ENCODE measurements around the gene ALK. TPM values are rescaled to one million over a fixed set of nuclear protein-coding genes. Genes with fewer than 3 reads are reported as not detected.

The ALK gene
- total and polyA plus RNA-seq, 2 experiments from 2014 or later, result 0.35 TPM; not detected in 1

DNA sequence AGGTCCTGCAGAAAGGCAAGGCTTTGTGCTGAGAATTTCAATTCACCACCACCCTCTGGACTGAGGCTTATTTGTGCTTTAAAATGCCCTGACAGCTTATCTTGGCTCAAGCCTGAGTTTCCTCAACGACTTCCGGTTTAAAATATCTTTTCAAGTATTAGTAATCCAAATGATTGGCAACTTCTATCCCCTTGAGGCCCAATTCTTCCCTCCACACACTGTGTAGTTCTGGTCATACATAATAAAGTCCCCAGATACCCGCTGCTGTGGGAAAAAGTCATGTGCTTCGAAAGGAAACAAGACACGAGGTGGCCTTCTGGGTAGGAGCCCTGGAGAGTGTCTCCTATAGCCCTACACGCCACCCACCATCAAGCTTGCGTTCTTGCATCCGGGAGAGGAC is 393.4 kb downstream of the ALK start (continued):
- TF ChIP-seq, protein P1, sequence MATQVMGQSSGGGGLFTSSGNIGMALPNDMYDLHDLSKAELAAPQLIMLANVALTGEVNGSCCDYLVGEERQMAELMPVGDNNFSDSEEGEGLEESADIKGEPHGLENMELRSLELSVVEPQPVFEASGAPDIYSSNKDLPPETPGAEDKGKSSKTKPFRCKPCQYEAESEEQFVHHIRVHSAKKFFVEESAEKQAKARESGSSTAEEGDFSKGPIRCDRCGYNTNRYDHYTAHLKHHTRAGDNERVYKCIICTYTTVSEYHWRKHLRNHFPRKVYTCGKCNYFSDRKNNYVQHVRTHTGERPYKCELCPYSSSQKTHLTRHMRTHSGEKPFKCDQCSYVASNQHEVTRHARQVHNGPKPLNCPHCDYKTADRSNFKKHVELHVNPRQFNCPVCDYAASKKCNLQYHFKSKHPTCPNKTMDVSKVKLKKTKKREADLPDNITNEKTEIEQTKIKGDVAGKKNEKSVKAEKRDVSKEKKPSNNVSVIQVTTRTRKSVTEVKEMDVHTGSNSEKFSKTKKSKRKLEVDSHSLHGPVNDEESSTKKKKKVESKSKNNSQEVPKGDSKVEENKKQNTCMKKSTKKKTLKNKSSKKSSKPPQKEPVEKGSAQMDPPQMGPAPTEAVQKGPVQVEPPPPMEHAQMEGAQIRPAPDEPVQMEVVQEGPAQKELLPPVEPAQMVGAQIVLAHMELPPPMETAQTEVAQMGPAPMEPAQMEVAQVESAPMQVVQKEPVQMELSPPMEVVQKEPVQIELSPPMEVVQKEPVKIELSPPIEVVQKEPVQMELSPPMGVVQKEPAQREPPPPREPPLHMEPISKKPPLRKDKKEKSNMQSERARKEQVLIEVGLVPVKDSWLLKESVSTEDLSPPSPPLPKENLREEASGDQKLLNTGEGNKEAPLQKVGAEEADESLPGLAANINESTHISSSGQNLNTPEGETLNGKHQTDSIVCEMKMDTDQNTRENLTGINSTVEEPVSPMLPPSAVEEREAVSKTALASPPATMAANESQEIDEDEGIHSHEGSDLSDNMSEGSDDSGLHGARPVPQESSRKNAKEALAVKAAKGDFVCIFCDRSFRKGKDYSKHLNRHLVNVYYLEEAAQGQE (IDR thresholded peaks at IDR 0.05; ENCODE audit: unreplicated experiment), result no peak

DNA sequence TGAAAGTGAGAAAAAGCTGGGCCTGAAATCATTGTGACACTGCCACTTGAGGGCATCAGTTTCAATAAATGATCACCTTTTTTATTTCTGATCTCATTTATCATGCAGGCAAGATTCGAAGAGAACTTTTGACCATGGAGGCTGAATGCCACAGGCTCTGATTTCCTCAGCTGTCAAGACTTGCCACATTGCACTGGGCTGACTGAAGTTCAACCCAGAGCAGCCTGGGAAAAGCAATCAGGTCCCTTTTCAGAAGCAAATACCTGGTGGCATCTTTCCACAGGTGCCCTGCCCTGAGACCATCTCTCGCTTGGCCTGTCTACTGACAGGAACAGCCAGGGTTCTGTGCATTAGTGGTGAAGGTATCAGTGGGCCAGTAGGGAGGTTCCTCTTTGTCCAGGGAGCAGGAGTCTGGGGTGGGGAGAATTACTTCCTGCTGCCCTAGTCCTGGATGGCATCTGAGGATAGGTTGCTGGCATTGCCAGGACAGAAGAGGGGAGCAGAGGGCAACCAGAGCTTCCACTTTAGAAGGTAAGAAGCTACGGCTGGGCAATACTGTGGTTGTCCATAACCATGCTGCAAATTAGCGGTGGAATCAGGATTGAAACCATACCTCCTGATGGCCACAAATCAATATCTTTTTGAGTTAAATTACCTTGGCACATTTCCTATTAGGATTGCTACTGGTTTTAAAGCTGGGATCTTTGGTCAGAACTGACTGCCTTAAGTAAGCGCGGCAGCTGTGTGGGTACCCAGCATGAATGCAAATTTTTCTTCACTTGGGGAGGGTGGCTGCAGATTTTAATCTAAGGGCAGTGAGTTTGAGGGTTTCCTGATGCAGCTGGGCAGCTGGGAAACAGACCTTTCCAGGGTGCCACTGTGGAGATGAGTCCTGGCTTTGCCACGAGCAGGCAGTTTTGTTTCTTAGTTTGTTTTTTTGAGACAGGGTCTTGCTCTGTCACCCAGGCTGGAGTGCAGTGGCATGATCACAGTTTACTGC is 394.5 kb downstream of the ALK start:
- H3K36me3 Mint-ChIP-seq (ENCODE audit: low read depth), result no peaks in the 10 kb centered on the region
- H3K4me3 ChIP-seq, result no peak overlapping the region
- H3K27ac ChIP-seq (ENCODE audit: low read depth), result no peak overlapping the region
- H3K4me2 ChIP-seq, result no peak overlapping the region
- no peak overlapping the region for H2AFZ ChIP-seq
- H3K4me1 Mint-ChIP-seq, result peaks cover 10% of the 10 kb centered on the region
- no peak overlapping the region for H3K27ac Mint-ChIP-seq
- peaks cover 19% of the 10 kb centered on the region for H3K9me2 ChIP-seq (ENCODE audit: insufficient read depth)
- H3K9me3 Mint-ChIP-seq, result no peaks in the 10 kb centered on the region
- H3K27me3 Mint-ChIP-seq (ENCODE audit: insufficient read depth, low read depth, poor library complexity), result peaks cover 2% of the 10 kb centered on the region
- H3K27me3 ChIP-seq (ENCODE audit: insufficient read depth), result no peaks in the 10 kb centered on the region
- no peaks in the 10 kb centered on the region for H3F3A ChIP-seq (replicated peaks; ENCODE audit: low read depth)
- no peaks in the 10 kb centered on the region for H3K79me2 ChIP-seq (replicated peaks; ENCODE audit: insufficient read depth)
- no peaks in the 10 kb centered on the region for H3K36me3 ChIP-seq (ENCODE audit: insufficient read depth)
- no peak for ATAC-seq
- no peaks in the 10 kb centered on the region for H4K20me1 ChIP-seq (replicated peaks; ENCODE audit: insufficient read depth)
- DNase-seq (ENCODE audit: low spot score), result no peak
- H3K4me3 Mint-ChIP-seq, result no peak overlapping the region
- H3K4me1 ChIP-seq (ENCODE audit: insufficient read depth), result peaks cover 9% of the 10 kb centered on the region
- TF ChIP-seq, protein P2, sequence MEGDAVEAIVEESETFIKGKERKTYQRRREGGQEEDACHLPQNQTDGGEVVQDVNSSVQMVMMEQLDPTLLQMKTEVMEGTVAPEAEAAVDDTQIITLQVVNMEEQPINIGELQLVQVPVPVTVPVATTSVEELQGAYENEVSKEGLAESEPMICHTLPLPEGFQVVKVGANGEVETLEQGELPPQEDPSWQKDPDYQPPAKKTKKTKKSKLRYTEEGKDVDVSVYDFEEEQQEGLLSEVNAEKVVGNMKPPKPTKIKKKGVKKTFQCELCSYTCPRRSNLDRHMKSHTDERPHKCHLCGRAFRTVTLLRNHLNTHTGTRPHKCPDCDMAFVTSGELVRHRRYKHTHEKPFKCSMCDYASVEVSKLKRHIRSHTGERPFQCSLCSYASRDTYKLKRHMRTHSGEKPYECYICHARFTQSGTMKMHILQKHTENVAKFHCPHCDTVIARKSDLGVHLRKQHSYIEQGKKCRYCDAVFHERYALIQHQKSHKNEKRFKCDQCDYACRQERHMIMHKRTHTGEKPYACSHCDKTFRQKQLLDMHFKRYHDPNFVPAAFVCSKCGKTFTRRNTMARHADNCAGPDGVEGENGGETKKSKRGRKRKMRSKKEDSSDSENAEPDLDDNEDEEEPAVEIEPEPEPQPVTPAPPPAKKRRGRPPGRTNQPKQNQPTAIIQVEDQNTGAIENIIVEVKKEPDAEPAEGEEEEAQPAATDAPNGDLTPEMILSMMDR (conservative IDR thresholded peaks at IDR 0.05; ENCODE audit: low read depth in 2 of 2), result no peak
- TF ChIP-seq, protein P1 (IDR thresholded peaks at IDR 0.05; ENCODE audit: unreplicated experiment), result no peak
- no peak for TF ChIP-seq EZH2phosphoT487 (IDR thresholded peaks at IDR 0.05; ENCODE audit: unreplicated experiment)
- TF ChIP-seq POLR2AphosphoS5 (IDR thresholded peaks at IDR 0.05; ENCODE audit: low read depth), result no peak
- no peak for TF ChIP-seq JUNB (IDR thresholded peaks at IDR 0.05; ENCODE audit: unreplicated experiment)
- no peak for TF ChIP-seq CREB1 (CRISPR knock-in tag; IDR thresholded peaks at IDR 0.05; ENCODE audit: low read depth)
- no peak for TF ChIP-seq EZH2 (IDR thresholded peaks at IDR 0.05; ENCODE audit: low read depth, unreplicated experiment)
- no peak for TF ChIP-seq NANOG (IDR thresholded peaks at IDR 0.05; ENCODE audit: borderline replicate concordance)
- TF ChIP-seq, protein P3, sequence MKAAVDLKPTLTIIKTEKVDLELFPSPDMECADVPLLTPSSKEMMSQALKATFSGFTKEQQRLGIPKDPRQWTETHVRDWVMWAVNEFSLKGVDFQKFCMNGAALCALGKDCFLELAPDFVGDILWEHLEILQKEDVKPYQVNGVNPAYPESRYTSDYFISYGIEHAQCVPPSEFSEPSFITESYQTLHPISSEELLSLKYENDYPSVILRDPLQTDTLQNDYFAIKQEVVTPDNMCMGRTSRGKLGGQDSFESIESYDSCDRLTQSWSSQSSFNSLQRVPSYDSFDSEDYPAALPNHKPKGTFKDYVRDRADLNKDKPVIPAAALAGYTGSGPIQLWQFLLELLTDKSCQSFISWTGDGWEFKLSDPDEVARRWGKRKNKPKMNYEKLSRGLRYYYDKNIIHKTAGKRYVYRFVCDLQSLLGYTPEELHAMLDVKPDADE (IDR thresholded peaks at IDR 0.05), result no peak
- no peak for TF ChIP-seq ZNF331 (CRISPR knock-in tag; IDR thresholded peaks at IDR 0.05; ENCODE audit: low read depth)
